Thyroid gland (tissue), 4 donors: ENCODE measurements around the gene NOM1.

Experiments used
- POLR2A ChIP-seq, 2 donors: fragments of 450-650 bp; IDR thresholded peaks; one replicate each; pipeline ENCODE4 v1.6.1; 2017; ENCODE audit warnings: antibody characterized with exemption in 2 of 2, mild to moderate bottlenecking in 2 of 2, moderate library complexity in 1 of 2
- TF ChIP-seq, protein P1 (sequence below), 6 experiments: fragments of 200-600 bp in 3 of 6; fragments of 450-650 bp in 3 of 6; sonication (generic) in 3 of 6; IDR thresholded peaks; one replicate each; pipeline ENCODE4 v1.5.1; 2016 to 2019; ENCODE audit warnings: antibody characterized with exemption in 6 of 6, mild to moderate bottlenecking in 2 of 6, inconsistent platforms in 1 of 6, moderate library complexity in 1 of 6

- no peak for TF ChIP-seq POLR2A (IDR thresholded peaks at IDR 0.05)
- TF ChIP-seq, protein P1, sequence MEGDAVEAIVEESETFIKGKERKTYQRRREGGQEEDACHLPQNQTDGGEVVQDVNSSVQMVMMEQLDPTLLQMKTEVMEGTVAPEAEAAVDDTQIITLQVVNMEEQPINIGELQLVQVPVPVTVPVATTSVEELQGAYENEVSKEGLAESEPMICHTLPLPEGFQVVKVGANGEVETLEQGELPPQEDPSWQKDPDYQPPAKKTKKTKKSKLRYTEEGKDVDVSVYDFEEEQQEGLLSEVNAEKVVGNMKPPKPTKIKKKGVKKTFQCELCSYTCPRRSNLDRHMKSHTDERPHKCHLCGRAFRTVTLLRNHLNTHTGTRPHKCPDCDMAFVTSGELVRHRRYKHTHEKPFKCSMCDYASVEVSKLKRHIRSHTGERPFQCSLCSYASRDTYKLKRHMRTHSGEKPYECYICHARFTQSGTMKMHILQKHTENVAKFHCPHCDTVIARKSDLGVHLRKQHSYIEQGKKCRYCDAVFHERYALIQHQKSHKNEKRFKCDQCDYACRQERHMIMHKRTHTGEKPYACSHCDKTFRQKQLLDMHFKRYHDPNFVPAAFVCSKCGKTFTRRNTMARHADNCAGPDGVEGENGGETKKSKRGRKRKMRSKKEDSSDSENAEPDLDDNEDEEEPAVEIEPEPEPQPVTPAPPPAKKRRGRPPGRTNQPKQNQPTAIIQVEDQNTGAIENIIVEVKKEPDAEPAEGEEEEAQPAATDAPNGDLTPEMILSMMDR (IDR thresholded peaks at IDR 0.05): no peak
Observed at GRCh38 chr7:156956727-156957126, 7.2 kb downstream of the NOM1 start.
